ENCODE measurements around the gene GPATCH8.
"Not testable (repeated sequence)": the region's sequence is repeated elsewhere in the genome, so short reads cannot be mapped to it uniquely, and the experiment has no call there.

Gene GPATCH8

GRCh38 chr17:44527102-44527501, 23.9 kb upstream of the GPATCH8 start:
- no peak for DNase-seq (ENCODE audit: low read depth in 2 of 2)
- no peak for TF ChIP-seq CTCF (IDR thresholded peaks at IDR 0.05; ENCODE audit: low read depth, low read length)
- H3K4me3 ChIP-seq (replicated peaks in 1 of 2; ENCODE audit: low read depth in 2 of 2, low read length in 2 of 2) = no peak overlapping the region

- no peak for DNase-seq (ENCODE audit: low read depth in 2 of 2)
- TF ChIP-seq CTCF (IDR thresholded peaks at IDR 0.05; ENCODE audit: low read depth, low read length) = no peak
- no peak overlapping the region for H3K4me3 ChIP-seq (replicated peaks in 1 of 2; ENCODE audit: low read depth in 2 of 2, low read length in 2 of 2)
These were observed 20.4 kb upstream of the GPATCH8 start for GRCh38 chr17:44523672-44523972.

- TF ChIP-seq CTCF (IDR thresholded peaks at IDR 0.05; ENCODE audit: low read depth, low read length) = peak; percentile 86
- no peak overlapping the region for H3K4me3 ChIP-seq (replicated peaks in 1 of 2; ENCODE audit: low read depth in 2 of 2, low read length in 2 of 2)
- peak; percentile 79 to 83 for DNase-seq (ENCODE audit: low read depth in 2 of 2)
These were observed 19.9 kb upstream of the GPATCH8 start for GRCh38 chr17:44522883-44523671.

DNA sequence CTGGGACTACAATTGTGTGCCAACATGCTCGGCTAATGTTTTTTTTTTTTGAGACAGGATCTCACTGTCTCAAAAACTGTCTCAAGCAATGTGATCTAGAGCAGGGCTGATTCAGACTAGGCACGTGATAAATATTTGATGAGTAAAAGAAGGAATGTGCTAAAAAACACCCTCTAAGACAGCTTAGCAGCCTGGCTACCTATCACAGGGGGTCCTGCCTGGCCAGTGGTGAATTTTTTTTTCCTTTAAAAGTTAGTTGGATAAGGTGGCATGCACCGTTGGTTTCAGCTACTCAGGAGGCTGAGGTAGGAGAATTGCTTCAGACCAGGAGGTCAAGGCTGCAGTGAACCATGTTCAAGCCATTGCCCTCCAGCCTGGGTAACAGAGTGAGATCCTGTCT, 14.8 kb upstream of the GPATCH8 start:
- no peak overlapping the region for H3K4me3 ChIP-seq (replicated peaks in 1 of 2; ENCODE audit: low read depth in 2 of 2, low read length in 2 of 2)
- DNase-seq (ENCODE audit: low read depth in 2 of 2) = peak; percentile 54 to 59
- TF ChIP-seq CTCF (IDR thresholded peaks at IDR 0.05; ENCODE audit: low read depth, low read length) = no peak

DNA sequence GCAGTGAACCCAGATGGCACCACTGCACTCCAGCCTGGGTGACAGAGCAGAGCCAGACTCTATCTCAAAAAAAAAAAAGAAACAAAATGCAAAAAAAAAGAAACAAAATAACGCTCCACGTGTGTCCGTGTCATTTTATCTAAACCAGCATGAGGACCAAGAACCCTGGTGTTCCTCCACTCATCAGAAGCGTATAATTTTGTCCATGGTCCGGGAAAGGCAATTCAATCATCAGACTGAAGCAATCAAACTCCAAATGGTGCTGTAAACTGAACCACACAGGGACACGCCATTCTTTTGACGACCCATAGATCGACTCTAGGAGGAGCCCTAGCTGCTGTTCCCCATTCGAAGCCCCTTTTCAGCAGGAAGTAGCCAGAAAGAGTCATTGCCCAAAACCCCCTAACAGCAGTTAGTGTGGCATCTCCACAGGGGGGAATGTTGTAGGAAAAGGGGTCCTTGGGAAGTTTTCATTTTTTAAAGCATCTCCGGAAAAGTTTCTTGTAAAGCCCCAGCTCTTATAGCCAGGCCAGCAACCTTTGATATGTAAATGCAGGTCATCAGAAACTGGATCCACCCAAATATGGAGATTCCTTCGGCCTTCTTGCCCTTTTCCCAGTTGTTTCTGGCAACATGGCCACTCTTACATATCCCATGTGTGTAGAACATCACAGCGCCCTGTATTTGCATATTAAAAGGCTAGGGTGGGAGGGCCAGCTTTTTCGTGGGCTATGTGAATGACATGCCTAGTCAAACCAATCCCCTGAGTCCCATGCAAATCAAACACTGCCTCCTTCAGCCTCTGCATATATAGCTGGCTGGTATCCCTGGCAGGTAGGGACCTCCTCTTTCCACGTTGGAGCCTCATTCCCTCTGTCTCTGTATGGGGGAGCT, 8.3 kb upstream of the GPATCH8 start:
- DNase-seq (ENCODE audit: low read depth in 2 of 2) = peak; percentile 10 to 13
- not testable (repeated sequence) for H3K4me3 ChIP-seq (replicated peaks in 1 of 2; ENCODE audit: low read depth in 2 of 2, low read length in 2 of 2)

DNA sequence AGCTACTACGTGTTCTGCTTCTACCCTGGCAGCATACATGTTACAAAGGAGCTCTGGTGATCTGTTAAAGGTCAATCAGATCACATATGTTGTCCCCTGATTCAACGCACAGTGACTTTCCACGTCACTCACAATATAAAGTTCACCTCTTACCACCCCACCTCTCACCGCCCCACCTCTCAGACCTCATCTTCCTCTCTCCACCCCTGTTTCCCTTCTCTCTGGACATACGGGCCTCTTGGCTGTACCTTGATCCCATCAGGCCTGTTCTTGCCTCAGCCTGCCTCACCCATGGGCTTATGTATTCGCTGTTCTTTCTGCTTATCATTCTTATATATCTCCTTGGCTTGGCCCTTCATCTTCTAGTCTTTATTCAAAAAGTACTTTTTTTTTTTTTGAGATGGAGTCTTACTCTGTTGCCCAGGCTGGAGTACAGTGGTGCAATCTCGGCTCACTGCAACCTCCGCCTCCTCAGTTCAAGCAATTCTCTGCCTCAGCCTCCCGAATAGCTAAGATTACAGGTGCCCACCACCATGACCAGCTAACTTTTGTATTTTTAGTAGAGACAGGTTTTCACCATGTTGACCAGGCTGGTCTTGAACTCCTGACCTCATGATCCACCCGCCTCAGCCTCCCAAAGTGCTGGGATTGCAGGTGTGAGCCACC, 3.9 kb upstream of the GPATCH8 start:
- not testable (repeated sequence) for DNase-seq (ENCODE audit: low read depth in 2 of 2); H3K4me3 ChIP-seq (replicated peaks in 1 of 2; ENCODE audit: low read depth in 2 of 2, low read length in 2 of 2)

DNA sequence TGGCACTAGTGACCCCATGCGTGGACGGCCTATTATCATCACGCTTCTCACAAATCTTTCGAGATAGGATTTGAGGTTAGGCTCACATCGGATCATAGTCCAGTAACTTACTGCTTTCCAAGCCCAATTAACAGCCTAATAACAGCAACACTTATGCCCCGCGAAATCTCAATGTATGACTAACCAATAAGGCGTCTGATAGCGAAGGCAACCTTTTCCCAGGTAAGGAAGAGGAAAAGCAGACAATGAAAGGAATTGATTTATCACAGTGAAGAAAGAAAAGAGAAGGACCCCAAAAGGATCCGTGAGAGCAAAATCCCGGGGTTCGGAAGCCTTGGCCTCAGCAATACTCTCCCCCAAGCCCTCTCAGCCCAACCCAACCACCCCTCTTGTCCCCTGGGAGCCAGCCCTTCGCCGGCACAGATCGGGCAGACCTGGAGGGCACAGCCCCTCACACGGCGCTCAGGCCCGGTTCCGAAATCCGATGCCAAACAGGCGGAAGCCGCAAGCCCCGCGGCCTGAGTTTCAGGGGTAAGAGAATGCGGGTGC, 534 bp downstream of the GPATCH8 start:
- DNase-seq (ENCODE audit: low read depth in 2 of 2) = peak; percentile 10 to 34

More for the DNA sequence above, 534 bp downstream of the GPATCH8 start:
- peak overlapping the region; percentile 92 to 96 for H3K4me3 ChIP-seq (replicated peaks in 1 of 2; ENCODE audit: low read depth in 2 of 2, low read length in 2 of 2)
- no peak for TF ChIP-seq CTCF (IDR thresholded peaks at IDR 0.05; ENCODE audit: low read depth, low read length)

Data from cardiac fibroblast (primary cell).